HT1080 (cell line): ENCODE measurements around the gene LAMC3. TPM values are rescaled to one million over a fixed set of nuclear protein-coding genes. Genes with fewer than 3 reads are reported as not detected.

Source experiments
- DNase-seq: peaks from one replicate; pipeline ENCODE4 v3.0.0-alpha.2; 2015; ENCODE audit warnings: low read depth
- total RNA-seq: library from RNA; depleted of rRNA; stranded (reverse); fragments of >200 nt; shearing (Covaris generic); gene quantifications from 2 replicates; pipeline ENCODE4 v1.2.3, GENCODE V29; 2014

Gene LAMC3
- total RNA-seq, 1 experiment from 2014 or later, result 0.29 TPM

GRCh38 chr9:130977811-130978221, 31.2 kb upstream of the LAMC3 start:
- DNase-seq, result no peak

- DNase-seq, result no peak
Observed at GRCh38 chr9:130979591-130980385, 29.2 kb upstream of the LAMC3 start.

GRCh38 chr9:130980526-130980925, 28.4 kb upstream of the LAMC3 start:
- no peak for DNase-seq

DNA sequence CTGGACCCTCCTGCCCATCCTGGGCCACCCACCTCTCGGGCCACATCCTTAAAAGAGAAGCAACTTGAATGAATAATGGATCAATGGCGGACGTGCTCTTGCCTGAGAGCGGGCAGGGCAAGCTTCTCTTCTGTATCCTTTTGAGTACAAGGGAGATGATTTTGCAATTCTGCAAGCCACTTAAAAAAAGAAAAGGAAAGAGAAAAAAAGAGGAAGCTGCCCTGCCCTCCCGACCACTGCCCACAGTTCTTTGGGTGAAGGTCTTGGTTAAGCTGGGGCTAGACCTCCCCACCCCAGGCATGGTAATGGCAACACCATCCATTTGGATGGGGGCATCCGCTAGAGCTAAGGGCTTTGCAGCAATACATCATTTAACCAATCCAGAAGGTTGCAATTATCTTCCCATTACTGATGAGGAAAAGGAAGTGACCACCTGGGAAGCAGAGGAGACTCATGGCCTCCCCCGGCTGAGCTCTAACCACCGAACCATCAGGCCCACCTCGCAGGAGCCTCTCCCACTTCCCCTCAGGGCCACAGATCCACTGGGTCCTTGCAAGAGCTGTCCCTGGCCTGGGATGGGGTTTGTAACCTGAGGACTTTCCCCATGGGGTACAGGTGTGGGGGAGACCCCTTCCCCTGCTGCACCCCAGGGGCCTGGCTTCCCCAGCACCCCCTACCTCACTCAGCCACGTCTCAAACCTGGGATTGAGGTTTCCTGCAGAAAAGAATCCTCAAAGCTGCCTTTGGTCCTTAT, 27.8 kb upstream of the LAMC3 start:
- DNase-seq, result no peak

DNA sequence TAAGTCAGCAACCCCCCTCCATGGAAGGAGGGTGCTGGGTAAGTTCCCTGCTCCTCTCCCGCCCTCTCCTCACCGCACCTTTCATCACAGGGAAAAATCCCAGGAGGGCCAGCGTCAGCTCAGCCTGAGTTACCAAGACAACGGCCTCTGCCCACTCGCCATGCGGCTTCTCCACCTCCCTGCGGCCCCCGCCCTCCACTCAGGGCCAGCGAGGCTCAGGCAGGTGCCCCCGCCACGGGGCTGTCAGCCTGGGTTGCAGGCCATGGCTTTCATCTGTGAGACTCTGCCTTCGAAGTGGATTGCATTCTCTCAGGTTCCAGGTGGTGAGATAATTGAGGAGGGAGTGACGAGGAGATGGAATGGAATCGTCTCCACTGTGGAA, 27.2 kb upstream of the LAMC3 start:
- DNase-seq, result no peak

GRCh38 chr9:130982636-130983358, 26.2 kb upstream of the LAMC3 start:
- no peak for DNase-seq

DNA sequence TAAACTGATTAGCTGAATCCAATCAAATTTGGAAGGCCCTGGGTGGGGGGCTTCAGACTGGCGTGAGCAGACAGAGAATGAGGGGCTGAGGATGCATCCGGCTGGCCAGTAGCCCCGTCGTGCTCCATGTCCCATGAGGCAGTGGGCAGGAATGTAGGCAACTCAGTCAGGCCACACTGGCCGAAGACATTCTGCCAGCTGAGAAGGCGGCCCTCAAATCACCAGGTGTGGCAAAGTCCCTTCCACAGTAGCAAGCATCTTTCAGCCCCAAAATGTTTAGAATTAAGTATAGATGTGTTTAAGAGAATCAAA, 25.7 kb upstream of the LAMC3 start:
- DNase-seq, result no peak

DNA sequence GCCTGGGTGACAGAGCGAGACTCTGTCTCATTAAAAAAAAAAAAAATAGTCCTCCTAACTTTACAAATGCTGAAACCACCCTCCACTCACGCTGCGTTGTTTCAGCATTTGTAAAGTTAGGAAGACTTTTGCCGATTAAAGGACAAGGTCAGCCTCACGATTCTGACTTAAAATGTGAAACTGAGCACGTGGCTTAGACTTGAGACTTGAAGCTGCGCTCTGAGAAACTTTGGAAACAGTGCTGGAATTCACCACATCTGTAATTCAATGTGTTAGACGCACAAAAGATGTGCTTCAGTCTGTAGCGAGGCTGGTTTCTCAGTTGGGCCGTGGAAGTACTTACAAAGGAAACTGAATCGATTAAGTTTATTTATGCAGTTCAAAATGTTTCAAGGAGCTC, 25.0 kb upstream of the LAMC3 start:
- no peak for DNase-seq

DNA sequence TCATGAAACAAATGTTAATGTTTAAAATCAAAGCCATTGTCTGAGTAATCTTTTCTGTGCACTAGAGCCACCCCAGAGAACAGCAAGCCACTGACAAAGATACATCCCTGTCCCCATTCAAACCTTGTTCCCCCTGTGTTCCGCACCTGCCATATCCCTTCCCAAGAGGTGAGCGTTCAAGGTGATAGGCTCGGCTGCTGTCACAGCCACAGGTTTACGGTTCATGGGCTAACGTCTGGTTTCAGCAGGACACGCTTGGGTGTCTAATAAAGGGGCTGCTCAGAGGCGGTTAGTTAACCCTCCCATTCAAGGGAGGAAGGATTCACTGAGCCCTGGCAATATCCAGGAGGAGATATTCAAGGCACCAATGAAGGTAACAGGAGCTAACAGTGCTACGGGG, 24.5 kb upstream of the LAMC3 start:
- no peak for DNase-seq

DNA sequence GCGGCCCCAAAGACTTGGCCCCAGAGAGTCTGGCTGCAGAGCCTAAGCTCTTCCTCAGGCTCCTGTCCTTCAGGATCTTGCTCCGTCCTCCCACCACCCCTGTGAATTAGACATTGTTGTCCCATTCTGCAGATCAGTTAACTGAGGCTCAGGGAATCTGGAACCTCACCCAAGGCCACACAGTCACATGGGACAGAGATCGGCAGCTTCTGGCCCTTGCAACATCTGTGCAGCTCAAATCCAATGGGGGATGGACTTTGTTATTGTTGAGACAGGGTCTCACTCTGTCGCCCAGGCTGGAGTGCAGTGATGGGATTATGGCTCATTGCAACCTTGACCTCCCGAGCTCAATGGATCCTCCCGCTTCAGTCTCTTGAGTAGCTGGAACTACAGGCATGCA, 23.9 kb upstream of the LAMC3 start:
- DNase-seq, result no peak

DNA sequence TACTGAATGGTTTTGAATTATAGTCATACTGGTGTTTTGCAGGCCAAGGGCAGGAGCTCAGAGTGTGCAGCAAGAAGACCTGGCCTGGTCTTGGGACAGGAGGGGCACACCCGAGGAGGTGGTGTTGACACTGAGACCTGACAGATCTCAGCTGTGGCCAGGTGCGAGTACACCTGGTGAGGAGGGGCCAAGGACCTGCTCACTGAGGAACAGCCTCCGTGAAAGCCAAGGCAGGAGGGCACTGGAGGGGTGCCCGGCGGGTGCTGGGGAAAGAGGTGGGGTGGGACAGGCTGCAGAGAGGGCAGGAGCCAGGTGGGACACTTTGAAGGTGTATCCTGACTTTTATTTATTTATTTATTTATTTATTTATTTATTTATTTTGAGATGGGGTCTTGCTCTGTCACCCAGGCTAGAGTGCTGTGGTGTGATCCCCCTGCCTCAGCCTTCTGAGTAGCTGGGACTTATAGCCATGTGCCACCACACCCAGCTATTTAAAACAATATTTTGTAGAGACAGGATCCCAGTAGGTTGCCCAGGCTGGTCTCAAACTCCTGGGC, 23.3 kb upstream of the LAMC3 start:
- no peak for DNase-seq

DNA sequence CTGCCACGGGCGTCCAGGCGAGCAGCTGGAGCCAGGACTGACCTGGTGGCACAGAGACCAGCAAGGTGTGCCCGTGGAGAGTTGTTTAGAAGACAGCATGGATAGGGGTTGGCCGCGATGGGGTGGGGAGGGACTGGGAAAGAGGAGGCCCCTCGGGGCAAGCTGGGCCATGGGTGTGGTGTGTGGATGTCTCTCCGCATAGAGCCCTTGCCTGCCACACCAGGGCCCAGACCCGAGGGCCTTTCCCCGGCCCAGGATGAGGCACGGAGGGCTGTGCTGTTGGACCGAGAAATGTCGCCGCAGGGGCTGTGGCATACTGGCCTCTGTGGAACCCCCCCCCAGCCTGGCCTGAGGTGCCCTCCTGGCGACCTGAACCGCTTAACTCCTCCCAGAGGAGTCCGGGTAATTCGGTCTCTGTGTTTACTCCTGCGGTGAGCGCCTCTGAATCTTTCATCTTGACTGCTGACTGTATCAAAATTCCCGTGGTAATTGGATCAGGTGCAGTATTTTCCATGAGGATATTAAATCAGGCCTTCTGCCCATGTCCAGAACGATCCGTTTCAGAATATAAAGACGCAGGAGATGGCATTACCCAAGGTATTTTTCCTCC, 22.5 kb upstream of the LAMC3 start:
- DNase-seq, result no peak

- DNase-seq, result no peak
Observed at GRCh38 chr9:130987054-130987453, 21.9 kb upstream of the LAMC3 start.

- DNase-seq, result no peak
Observed at GRCh38 chr9:130987738-130988399, 21.1 kb upstream of the LAMC3 start.

DNA sequence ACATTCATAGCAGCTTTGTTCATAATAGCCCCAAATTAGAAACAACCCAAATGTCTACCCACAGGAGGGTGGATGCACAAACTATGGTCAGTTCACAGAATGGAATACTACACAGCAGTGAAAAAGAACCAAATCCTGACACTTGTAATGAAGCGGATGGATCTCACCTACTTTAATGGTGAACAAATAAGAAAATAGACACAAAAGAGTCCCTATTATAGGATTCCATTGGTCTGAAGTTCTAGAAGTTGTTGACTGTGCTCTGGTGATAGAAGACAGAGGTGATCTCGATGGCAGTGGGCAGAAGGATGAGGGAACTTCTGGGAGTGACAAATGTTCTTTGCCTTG, 20.6 kb upstream of the LAMC3 start:
- DNase-seq, result no peak

GRCh38 chr9:130988905-130989304, 20.1 kb upstream of the LAMC3 start:
- DNase-seq, result no peak

GRCh38 chr9:130989391-130989790, 19.6 kb upstream of the LAMC3 start:
- DNase-seq, result no peak

GRCh38 chr9:130989891-130990290, 19.1 kb upstream of the LAMC3 start:
- DNase-seq, result no peak

DNA sequence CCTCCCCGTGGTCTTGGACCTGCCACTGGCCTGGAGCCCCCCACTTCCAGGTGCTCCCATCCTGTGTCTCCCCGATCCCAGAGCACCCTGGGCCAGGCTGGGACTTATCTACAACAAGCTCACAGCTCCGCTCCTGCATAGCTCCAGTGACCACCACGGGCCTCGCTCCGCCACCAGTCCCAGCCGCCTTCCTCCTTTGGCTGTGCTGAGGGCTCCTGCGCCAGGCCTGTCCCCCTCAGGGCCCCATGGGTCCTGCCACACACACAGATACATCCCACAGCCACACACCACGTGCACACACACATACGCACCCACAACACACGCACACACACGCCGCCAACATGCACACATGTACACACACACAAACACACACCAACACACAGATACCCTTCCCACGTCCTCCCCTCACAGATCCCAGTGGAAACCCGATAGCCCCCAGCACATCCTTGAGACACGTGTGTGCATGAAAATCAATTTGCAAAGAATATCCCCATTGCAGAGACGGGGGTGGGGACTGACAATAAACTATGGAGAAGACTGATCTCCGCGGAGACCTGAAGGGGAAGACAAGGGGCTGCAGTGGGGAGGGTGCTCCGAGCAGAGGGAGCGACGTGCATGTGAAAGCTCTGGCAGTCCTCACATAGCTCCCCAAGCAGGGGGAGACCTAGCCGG, 18.5 kb upstream of the LAMC3 start:
- no peak for DNase-seq

GRCh38 chr9:130990978-130991777, 17.8 kb upstream of the LAMC3 start:
- DNase-seq, result no peak
